H1 (cell line): Measurements from ENCODE around the gene RPN2. TPM values are rescaled to one million over a fixed set of nuclear protein-coding genes. Genes with fewer than 3 reads are reported as not detected.

Experiments used
- CTCF ChIA-PET: fragments of 300-600 bp; sonication (Branson Sonifier 250); formaldehyde crosslinking; loops from one replicate; lab custom pipeline; 2021; ENCODE audit not compliant: partially characterized antibody; lab: Charles Lee
- POLR2A ChIA-PET: fragments of 300-600 bp; sonication (Branson Sonifier 250); formaldehyde crosslinking; loops from one replicate; lab custom pipeline; 2021; ENCODE audit warnings: inconsistent platforms; ENCODE audit not compliant: partially characterized antibody; lab: Charles Lee
- DNase-seq, 2 experiments: peaks; one replicate each; pipeline versions ENCODE4 v3.0.0 to v3.0.0-alpha.2; 2010 to 2022; ENCODE audit warnings: low spot score in 2 of 2, low read depth in 1 of 2, mixed read lengths in 1 of 2
- FAIRE-seq: peaks from 2 replicates; lab custom pipeline; 2011; peaks lifted over from hg19 to GRCh38; lab: Jason Lieb, UNC
- H2AFZ ChIP-seq: 2 replicates; pipeline ENCODE4 v1.8.1; 2012; ENCODE audit warnings: low read length, inconsistent platforms
- H2AK5ac ChIP-seq: 2 replicates; pipeline ENCODE4 v1.6.1; 2013; ENCODE audit warnings: low read depth, low read length
- H2BK120ac ChIP-seq: replicated peaks from 2 replicates; pipeline ENCODE3; 2013; ENCODE audit warnings: low read depth, low read length, inconsistent platforms
- H2BK12ac ChIP-seq: 2 replicates; pipeline ENCODE4 v1.6.1; 2013; ENCODE audit warnings: low read depth, low read length
- H2BK15ac ChIP-seq: 2 replicates; pipeline ENCODE4 v1.6.1; 2013; ENCODE audit warnings: low read length
- H2BK20ac ChIP-seq: 2 replicates; pipeline ENCODE4 v1.6.1; 2013; ENCODE audit warnings: low read length
- H2BK5ac ChIP-seq: 2 replicates; pipeline ENCODE4 v1.6.1; 2013; ENCODE audit warnings: low read depth, low read length
- H3K14ac ChIP-seq: 2 replicates; pipeline ENCODE4 v1.6.1; 2013; ENCODE audit warnings: inconsistent platforms; ENCODE audit not compliant: insufficient read length
- H3K18ac ChIP-seq: 2 replicates; pipeline ENCODE4 v1.6.1; 2013; ENCODE audit warnings: low read length; ENCODE audit errors: extremely low read depth
- H3K23ac ChIP-seq: 2 replicates; pipeline ENCODE4 v1.6.1; 2013; ENCODE audit warnings: inconsistent platforms; ENCODE audit not compliant: insufficient read length
- H3K23me2 ChIP-seq: 2 replicates; pipeline ENCODE4 v1.6.1; 2013; ENCODE audit warnings: low read depth, low read length
- H3K27ac ChIP-seq: 2 replicates; pipeline ENCODE4 v1.6.1; 2011; ENCODE audit warnings: low read depth, low read length, inconsistent platforms
- H3K27me3 ChIP-seq, 4 experiments: replicated peaks in 1 of 4; 1 replicate in 1 of 4; 2 replicates in 3 of 4; pipeline versions ENCODE4 v1.6.1 to v1.8.1; 2011 to 2013; ENCODE audit warnings: low read length in 3 of 4, mild to moderate bottlenecking in 3 of 4, inconsistent platforms in 2 of 4, mixed read lengths in 2 of 4, moderate library complexity in 1 of 4; ENCODE audit not compliant: control insufficient read depth in 3 of 4, insufficient read depth in 3 of 4; ENCODE audit errors: extremely low read depth in 1 of 4
- H3K36me3 ChIP-seq, 4 experiments: 2 replicates each; pipeline versions ENCODE4 v1.6.1 to v1.8.1; 2011 to 2013; ENCODE audit warnings: mild to moderate bottlenecking in 4 of 4, low read length in 3 of 4, moderate library complexity in 2 of 4, control low read depth in 1 of 4, inconsistent platforms in 1 of 4; ENCODE audit not compliant: insufficient read depth in 4 of 4, control insufficient read depth in 2 of 4
- H3K4ac ChIP-seq: replicated peaks from 2 replicates; pipeline ENCODE3; 2013; ENCODE audit warnings: low read length, low read depth, mixed read lengths, inconsistent platforms; ENCODE audit not compliant: insufficient read length
- H3K4me1 ChIP-seq, 4 experiments: replicated peaks in 1 of 4; 1 replicate in 1 of 4; 2 replicates in 3 of 4; pipeline versions ENCODE4 v1.6.1 to v1.8.1; 2011 to 2013; ENCODE audit warnings: low read length in 3 of 4, inconsistent platforms in 2 of 4, mixed read lengths in 1 of 4; ENCODE audit not compliant: insufficient read depth in 4 of 4, control insufficient read depth in 3 of 4
- H3K4me2 ChIP-seq, 2 experiments: 2 replicates each; pipeline versions ENCODE4 v1.6.1 to v1.8.1; 2011 to 2013; ENCODE audit warnings: low read depth in 2 of 2, low read length in 2 of 2, control low read depth in 1 of 2, inconsistent platforms in 1 of 2, mild to moderate bottlenecking in 1 of 2; ENCODE audit not compliant: insufficient read depth in 1 of 2
- H3K4me3 ChIP-seq, 4 experiments: fragments of 200-600, 300-600 bp in 1 of 4; sonication (generic), shearing (Covaris generic), sonication (Bioruptor Twin) in 1 of 4; 2 replicates each; pipeline versions ENCODE4 v1.5.1 to v1.8.1; 2011 to 2016; ENCODE audit warnings: low read length in 4 of 4, low read depth in 3 of 4, control low read depth in 2 of 4, inconsistent platforms in 2 of 4, mild to moderate bottlenecking in 2 of 4, mixed read lengths in 1 of 4, moderate library complexity in 1 of 4; ENCODE audit not compliant: insufficient read depth in 2 of 4; ENCODE audit errors: extremely low read depth in 1 of 4
- H3K56ac ChIP-seq: replicated peaks from 2 replicates; pipeline ENCODE3; 2013; ENCODE audit warnings: low read depth, mild to moderate bottlenecking, mixed read lengths, low read length, inconsistent platforms; ENCODE audit not compliant: insufficient read length
- H3K79me1 ChIP-seq: 2 replicates; pipeline ENCODE4 v1.6.1; 2013; ENCODE audit warnings: low read depth, low read length, control low read depth
- H3K79me2 ChIP-seq, 2 experiments: 2 replicates each; pipeline versions ENCODE4 v1.6.1 to v1.8.1; 2012 to 2013; ENCODE audit warnings: low read length in 2 of 2, mild to moderate bottlenecking in 2 of 2, inconsistent platforms in 1 of 2; ENCODE audit not compliant: insufficient read depth in 2 of 2, control insufficient read depth in 1 of 2
- H3K9ac ChIP-seq, 4 experiments: replicated peaks in 1 of 4; 1 replicate in 1 of 4; 2 replicates in 3 of 4; pipeline versions ENCODE4 v1.6.1 to v1.8.1; 2011 to 2013; ENCODE audit warnings: low read depth in 3 of 4, low read length in 3 of 4, control low read depth in 2 of 4, mild to moderate bottlenecking in 2 of 4, moderate library complexity in 2 of 4, inconsistent platforms in 1 of 4; ENCODE audit errors: extremely low read depth in 1 of 4
- H3K9me3 ChIP-seq, 2 experiments: 2 replicates each; pipeline versions ENCODE4 v1.6.1 to v1.8.1; 2012 to 2013; ENCODE audit warnings: mild to moderate bottlenecking in 2 of 2, moderate library complexity in 2 of 2, control low read depth in 1 of 2, inconsistent platforms in 1 of 2, low read depth in 1 of 2, low read length in 1 of 2, mixed read lengths in 1 of 2; ENCODE audit not compliant: insufficient read depth in 2 of 2
- H4K20me1 ChIP-seq, 2 experiments: replicated peaks in 1 of 2; 2 replicates each; pipeline versions ENCODE3 to v1.8.1; 2011 to 2013; ENCODE audit warnings: inconsistent platforms in 2 of 2, low read length in 2 of 2, mild to moderate bottlenecking in 1 of 2; ENCODE audit not compliant: insufficient read depth in 2 of 2, control insufficient read depth in 1 of 2
- H4K5ac ChIP-seq: 2 replicates; pipeline ENCODE4 v1.6.1; 2013; ENCODE audit warnings: low read length, low read depth, mixed read lengths, inconsistent platforms; ENCODE audit not compliant: insufficient read length
- H4K8ac ChIP-seq: 2 replicates; pipeline ENCODE4 v1.8.0; 2013; ENCODE audit warnings: mild to moderate bottlenecking, moderate library complexity, low read length, inconsistent platforms; ENCODE audit not compliant: insufficient read depth; ENCODE audit errors: extremely low read depth
- H4K91ac ChIP-seq: replicated peaks from 2 replicates; pipeline ENCODE3; 2013; ENCODE audit warnings: low read length, mixed read lengths, inconsistent platforms; ENCODE audit not compliant: insufficient read length
- JUND ChIP-seq: IDR thresholded peaks from 2 replicates; pipeline ENCODE4 v1.6.1; 2011; ENCODE audit warnings: mild to moderate bottlenecking, improper control_type of control experiment, low read length
- RAD21 ChIP-seq, 2 experiments: IDR thresholded peaks in 1 of 2; conservative IDR thresholded peaks in 1 of 2; 2 replicates each; pipeline ENCODE4 v1.6.1; 2011; ENCODE audit warnings: low read depth in 2 of 2, low read length in 2 of 2, improper control_type of control experiment in 1 of 2, inconsistent platforms in 1 of 2, mild to moderate bottlenecking in 1 of 2, moderate library complexity in 1 of 2
- WGBS, 2 experiments: shearing (Covaris generic) in 1 of 2; methylation state at CpG; one replicate each; pipeline versions ENCODE4 v1.1.6 to v1.1.7; 2013 to 2015; ENCODE audit warnings: low lambda C conversion rate in 2 of 2, mixed read lengths in 2 of 2, inconsistent platforms in 1 of 2, low coverage in 1 of 2, missing lambda C conversion rate in 1 of 2; ENCODE audit not compliant: insufficient replicate concordance in 2 of 2, insufficient coverage in 1 of 2, insufficient read length in 1 of 2; ENCODE audit errors: extremely low coverage in 1 of 2, missing lambda C conversion rate in 1 of 2; 5-methylcytosine and 5-hydroxymethylcytosine counted together
- polyA plus RNA-seq, 7 experiments: library from polyadenylated mRNA; depleted of rRNA in 3 of 7; stranded (reverse) in 5 of 7; unstranded in 2 of 7; fragments of >200 nt in 5 of 7; fragments of 200-250 nt in 2 of 7; gene quantifications; 1 replicate in 5 of 7; 2 replicates in 1 of 7; 4 replicates in 1 of 7; pipeline versions ENCODE4 v1.2.1 to v1.2.3, GENCODE V29; 2011 to 2013; ENCODE audit warnings: missing spikeins in 2 of 7, mixed read lengths in 2 of 7
- total RNA-seq: library from RNA; stranded (reverse); fragmentation: NEBNext Ultra II Directional; extraction: Animal tissue kit (Norgen Biotek cat#: 25700); gene quantifications from 2 replicates; pipeline ENCODE4 v1.2.1, GENCODE V29; 2021
- TF ChIP-seq, protein P1 (sequence below), 3 experiments: IDR thresholded peaks; 1 replicate in 2 of 3; 2 replicates in 1 of 3; pipeline versions ENCODE4 v1.5.1 to v1.6.1; 2011; ENCODE audit warnings: low read length in 3 of 3, mild to moderate bottlenecking in 3 of 3, inconsistent platforms in 2 of 3, low read depth in 1 of 3, moderate library complexity in 1 of 3; ENCODE audit not compliant: insufficient read depth in 1 of 3; ENCODE audit errors: control extremely low read depth in 1 of 3

The RPN2 gene
- total and polyA plus RNA-seq, 2 of the 8 experiments (the other 6 are each of a cell fraction or from before 2014, with no cell fraction given), result 236 to 379 TPM

DNA sequence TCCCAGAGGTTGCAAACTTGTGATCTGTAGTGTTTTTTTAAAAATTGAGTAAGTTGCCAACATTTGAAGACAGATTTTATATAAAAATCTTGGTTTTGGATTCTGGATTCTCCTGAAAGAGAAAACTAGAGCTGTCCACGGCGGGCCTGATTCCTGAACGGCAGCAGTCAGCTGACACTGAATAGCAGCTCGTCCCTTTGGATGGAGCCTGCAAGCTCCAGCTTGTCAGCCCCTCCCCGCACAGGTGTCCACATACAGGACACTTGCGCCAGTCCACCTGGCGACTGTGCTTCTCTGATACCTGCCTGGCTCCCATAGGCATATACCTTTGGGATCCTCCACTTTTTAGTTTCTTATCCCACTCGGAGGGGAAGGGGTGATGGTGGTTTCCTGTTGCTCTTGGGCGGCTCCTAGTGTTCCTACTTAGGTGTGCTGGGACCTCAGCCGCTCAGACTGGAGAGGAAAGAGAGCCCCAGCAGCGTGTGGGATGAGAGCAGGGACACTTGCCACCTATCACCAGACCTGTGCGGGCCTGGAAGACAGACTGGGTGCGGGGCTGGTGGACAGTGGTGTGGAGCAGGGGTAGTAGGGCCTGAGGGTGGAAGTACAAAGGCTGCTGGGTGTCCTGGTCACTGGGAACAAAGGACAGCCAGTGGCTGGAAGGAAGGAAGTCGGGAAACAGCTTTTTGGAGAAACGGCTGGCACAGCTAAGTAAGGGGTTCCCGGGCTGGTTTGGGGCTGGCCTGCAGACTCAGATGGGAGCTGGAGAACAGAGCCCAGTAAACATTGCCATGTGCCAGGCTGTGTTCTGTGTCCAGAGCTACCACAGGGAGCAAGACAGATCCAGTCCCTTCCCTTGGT, 64.2 kb downstream of the RPN2 start:
- ChIA-PET CTCF (interaction anchor here (0.5 to 5.9 kb wide), 27 partner anchors 8 to 373 kb away, joined by 3 to 22 read pairs (median 4); no protein-coding TSS in a partner anchor), POLR2A (interaction anchor here (1.5 to 4.5 kb wide), 5 partner anchors 9 to 47 kb away, joined by 3 to 15 read pairs (median 3); no protein-coding TSS in a partner anchor)
- no peaks in the 10 kb centered on the region for H3K79me1 ChIP-seq
- peaks cover 8 to 15% (median 11%) of the 10 kb centered on the region in 4 experiments; a peak in 6 of 7 replicates for H3K4me1 ChIP-seq
- no peak overlapping the region for H2AFZ ChIP-seq
- no peak overlapping the region for H2BK120ac ChIP-seq
- no peak overlapping the region for H3K23ac ChIP-seq
- no peak for FAIRE-seq
- no peaks in the 10 kb centered on the region for H3K23me2 ChIP-seq
- no peak overlapping the region; the same call in 1 of the 2 replicates for H2BK15ac ChIP-seq
- H3K4me2 ChIP-seq, result no peak overlapping the region
- no peak overlapping the region for H3K14ac ChIP-seq
- no peak overlapping the region for H4K5ac ChIP-seq
- H2BK20ac ChIP-seq, result no peak overlapping the region
- peak overlapping the region; percentile 48 for H3K4ac ChIP-seq
- peaks cover 0 to 2% of the 10 kb centered on the region in 2 experiments for H4K20me1 ChIP-seq
- H2BK12ac ChIP-seq, result no peak overlapping the region
- peaks cover 10 to 61% (median 40%) of the 10 kb centered on the region in 4 experiments; a peak in 7 of 8 replicates for H3K36me3 ChIP-seq
- TF ChIP-seq RAD21 (IDR thresholded peaks at IDR 0.05 in 1 of 2, conservative IDR thresholded peaks at IDR 0.05 in 1 of 2; ENCODE audit: low read depth in 2 of 2, low read length in 2 of 2), result peak; percentile 38 to 63
- no peak for TF ChIP-seq JUND
- TF ChIP-seq, protein P1, sequence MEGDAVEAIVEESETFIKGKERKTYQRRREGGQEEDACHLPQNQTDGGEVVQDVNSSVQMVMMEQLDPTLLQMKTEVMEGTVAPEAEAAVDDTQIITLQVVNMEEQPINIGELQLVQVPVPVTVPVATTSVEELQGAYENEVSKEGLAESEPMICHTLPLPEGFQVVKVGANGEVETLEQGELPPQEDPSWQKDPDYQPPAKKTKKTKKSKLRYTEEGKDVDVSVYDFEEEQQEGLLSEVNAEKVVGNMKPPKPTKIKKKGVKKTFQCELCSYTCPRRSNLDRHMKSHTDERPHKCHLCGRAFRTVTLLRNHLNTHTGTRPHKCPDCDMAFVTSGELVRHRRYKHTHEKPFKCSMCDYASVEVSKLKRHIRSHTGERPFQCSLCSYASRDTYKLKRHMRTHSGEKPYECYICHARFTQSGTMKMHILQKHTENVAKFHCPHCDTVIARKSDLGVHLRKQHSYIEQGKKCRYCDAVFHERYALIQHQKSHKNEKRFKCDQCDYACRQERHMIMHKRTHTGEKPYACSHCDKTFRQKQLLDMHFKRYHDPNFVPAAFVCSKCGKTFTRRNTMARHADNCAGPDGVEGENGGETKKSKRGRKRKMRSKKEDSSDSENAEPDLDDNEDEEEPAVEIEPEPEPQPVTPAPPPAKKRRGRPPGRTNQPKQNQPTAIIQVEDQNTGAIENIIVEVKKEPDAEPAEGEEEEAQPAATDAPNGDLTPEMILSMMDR (IDR thresholded peaks at IDR 0.05; ENCODE audit: control extremely low read depth in 1 of 3, insufficient read depth in 1 of 3, low read depth in 1 of 3, low read length in 3 of 3), result peak; percentile 58 to 73 (median 65)
- H3K27ac ChIP-seq, result 0 out of 2 replicates have a peak overlapping the region, but pooled peaks have one; percentile 48
- WGBS, 2 experiments, result 88% methylated on average over 16 of the region's 16 CpGs; no CpG with 5 or more reads in 1 of the 2 experiments
- peak overlapping the region; percentile 75 for H4K91ac ChIP-seq
- H3K79me2 ChIP-seq, result no peaks in the 10 kb centered on the region
- H3K27me3 ChIP-seq, result no peaks in the 10 kb centered on the region
- no peak overlapping the region for H3K4me3 ChIP-seq
- peak in 1 of 2 experiments; percentile 66 for DNase-seq
- no peak overlapping the region for H3K56ac ChIP-seq
- 0 out of 2 replicates have a peak overlapping the region, but pooled peaks have one; percentile 37 for H4K8ac ChIP-seq
- no peak overlapping the region for H3K18ac ChIP-seq
- no peaks in the 10 kb centered on the region for H3K9me3 ChIP-seq
- H2AK5ac ChIP-seq, result no peak overlapping the region
- H2BK5ac ChIP-seq, result no peak overlapping the region
- H3K9ac ChIP-seq, result no peak overlapping the region
